Hematopoietic multipotent progenitor cell treated with erythropoietin and hydrocortisone succinate and interleukin-3 and kit ligand, for 4 days (in vitro differentiated cells): ENCODE measurements around the gene PPM1L.

Source experiments
- DNase-seq: peaks from one replicate; pipeline ENCODE4 v3.0.0-alpha.2; 2015

The PPM1L gene

GRCh38 chr3:161107311-161107710 is 351.3 kb downstream of the PPM1L start:
- no peak for DNase-seq

DNA sequence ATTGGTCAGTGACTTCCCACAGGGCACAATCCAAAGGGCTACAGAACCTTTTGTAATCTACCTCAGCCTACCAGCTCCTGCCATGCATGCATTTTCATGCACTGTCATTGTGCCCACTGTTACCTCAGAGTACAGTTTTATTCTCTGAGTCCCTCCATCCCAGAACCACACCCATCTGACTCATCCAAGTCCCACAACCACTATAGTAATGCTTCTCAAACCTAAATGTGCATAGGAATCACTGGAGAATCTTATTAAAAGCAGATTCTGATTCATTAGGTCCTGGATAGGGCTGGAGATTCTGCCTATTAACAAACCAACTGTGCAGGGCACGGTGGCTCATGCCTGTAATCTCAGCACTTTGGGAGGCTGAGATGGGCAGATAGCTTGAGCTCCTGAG is 352.8 kb downstream of the PPM1L start:
- peak; percentile 61 for DNase-seq

- no peak for DNase-seq
Measured at GRCh38 chr3:161117646-161118045, 361.6 kb downstream of the PPM1L start.

DNA sequence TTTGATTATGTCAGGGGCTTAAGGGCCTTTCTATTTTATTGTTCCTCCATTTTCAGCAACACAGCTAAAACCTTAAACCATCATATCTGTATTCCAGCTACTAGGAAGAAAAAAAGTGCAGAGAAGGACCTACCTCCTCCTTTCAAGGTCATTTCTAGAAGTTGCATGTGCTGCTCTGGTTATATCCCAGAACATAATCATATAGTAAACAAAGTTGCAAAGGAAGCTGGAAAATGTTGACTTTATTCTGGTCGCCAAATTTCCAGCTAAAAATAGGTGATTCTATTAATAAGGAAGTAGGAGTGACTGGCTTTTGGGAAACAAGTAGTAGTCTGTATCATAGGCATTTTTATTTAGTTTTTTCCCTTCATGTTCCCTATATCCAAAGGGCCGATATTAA is 370.5 kb downstream of the PPM1L start:
- DNase-seq: no peak
